Activated T-helper 1 cell treated with anti-CD3 and anti-CD28 coated beads, Interleukin-12 subunit alpha, Interleukin-12 subunit beta, Interleukin-2, Interleukin-4 antibody, amounts not matched to agents 30 ng/mL and 10 ng/mL and 1 ng/mL, durations not matched to agents 14 hours and 24 hours and 36 hours (primary cell): ENCODE results near the gene ARHGAP12. TPM values are rescaled to one million over a fixed set of nuclear protein-coding genes. Genes with fewer than 3 reads are reported as not detected.

Experiments used
- DNase-seq: peaks from one replicate; pipeline ENCODE4 v3.0.0; 2021; ENCODE audit warnings: low spot score
- H3K27ac Mint-ChIP-seq: one replicate; pipeline ENCODE4 v1.8.0; 2021; ENCODE audit warnings: mild to moderate bottlenecking, mixed read lengths
- H3K27me3 Mint-ChIP-seq: one replicate; pipeline ENCODE4 v1.8.0; 2022; ENCODE audit warnings: mild to moderate bottlenecking, moderate library complexity, mixed read lengths; ENCODE audit not compliant: insufficient read depth
- H3K36me3 Mint-ChIP-seq: one replicate; pipeline ENCODE4 v1.8.0; 2021; ENCODE audit warnings: low read depth, mixed read lengths
- H3K4me1 Mint-ChIP-seq: one replicate; pipeline ENCODE4 v1.8.0; 2021; ENCODE audit warnings: low read depth, mixed read lengths
- H3K4me3 Mint-ChIP-seq: one replicate; pipeline ENCODE4 v1.8.0; 2021; ENCODE audit warnings: mild to moderate bottlenecking, moderate library complexity, mixed read lengths
- H3K9me3 Mint-ChIP-seq: one replicate; pipeline ENCODE4 v1.8.0; 2021; ENCODE audit warnings: mixed read lengths
- intact Hi-C: fragments of 100-400 bp; cut with micrococcal nuclease; formaldehyde crosslinking; loops from one replicate; pipeline ENCODE4 v1.15.1; 2024
- total RNA-seq: library from RNA; stranded (reverse); gene quantifications from 2 replicates; pipeline ENCODE4 v1.2.3, GENCODE V29; 2022

Gene ARHGAP12
- total RNA-seq, 1 donor from 2014 or later, result 3.5 TPM

GRCh38 chr10:31927884-31928548 lies 615 bp downstream of the ARHGAP12 start:
- DNase-seq, result peak; percentile 20
- Mint-ChIP-seq H3K27me3 (peaks cover 9% of the 10 kb centered on the region), H3K4me3 (peak overlapping the region; percentile 88), H3K27ac (peak overlapping the region; percentile 61), H3K9me3 (no peaks in the 10 kb centered on the region), H3K36me3 (peaks cover 4% of the 10 kb centered on the region), H3K4me1 (peaks cover 59% of the 10 kb centered on the region)
- intact Hi-C loops, result loop anchor here (2.0 to 10.0 kb wide), 8 partner anchors 13 to 1226 kb away; partner anchors contain the start of genes CCDC7 and EPC1

- peaks cover 64% of the 10 kb centered on the region for H3K4me1 Mint-ChIP-seq
- H3K9me3 Mint-ChIP-seq, result no peaks in the 10 kb centered on the region
- intact Hi-C loops, result loop anchor here (2.0 to 10.0 kb wide), 8 partner anchors 13 to 1225 kb away; partner anchors contain the start of genes CCDC7 and EPC1
- no peak for DNase-seq
- H3K27ac Mint-ChIP-seq, result peak overlapping the region; percentile 61
- H3K4me3 Mint-ChIP-seq, result peak overlapping the region; percentile 88
- H3K27me3 Mint-ChIP-seq, result peaks cover 9% of the 10 kb centered on the region
- H3K36me3 Mint-ChIP-seq, result peaks cover 4% of the 10 kb centered on the region
These were observed 1.1 kb downstream of the ARHGAP12 start for GRCh38 chr10:31927565-31927883.

- intact Hi-C loops, result loop anchor here (2.0 to 10.0 kb wide), 8 partner anchors 14 to 1225 kb away; partner anchors contain the start of genes CCDC7 and EPC1
- H3K27me3 Mint-ChIP-seq, result peaks cover 7% of the 10 kb centered on the region
- H3K4me3 Mint-ChIP-seq, result peak overlapping the region; percentile 88
- H3K36me3 Mint-ChIP-seq, result peaks cover 4% of the 10 kb centered on the region
- no peak for DNase-seq
- peak overlapping the region; percentile 61 for H3K27ac Mint-ChIP-seq
- no peaks in the 10 kb centered on the region for H3K9me3 Mint-ChIP-seq
- peaks cover 65% of the 10 kb centered on the region for H3K4me1 Mint-ChIP-seq
These were observed 1.7 kb downstream of the ARHGAP12 start for GRCh38 chr10:31926765-31927564.

GRCh38 chr10:31926160-31926559 lies 2.5 kb downstream of the ARHGAP12 start:
- H3K27ac Mint-ChIP-seq, result no peak overlapping the region
- H3K9me3 Mint-ChIP-seq, result no peaks in the 10 kb centered on the region
- no peak overlapping the region for H3K4me3 Mint-ChIP-seq
- H3K36me3 Mint-ChIP-seq, result peaks cover 4% of the 10 kb centered on the region
- DNase-seq, result no peak
- peaks cover 6% of the 10 kb centered on the region for H3K27me3 Mint-ChIP-seq
- H3K4me1 Mint-ChIP-seq, result peaks cover 69% of the 10 kb centered on the region
- intact Hi-C loops, result loop anchor here (2.0 to 10.0 kb wide), 8 partner anchors 15 to 1224 kb away; partner anchors contain the start of genes CCDC7 and EPC1

- intact Hi-C loops, result loop anchor here (5.0 to 10.0 kb wide), 8 partner anchors 77 to 1223 kb away; partner anchors contain the start of genes CCDC7 and EPC1
- no peak overlapping the region for H3K27ac Mint-ChIP-seq
- H3K36me3 Mint-ChIP-seq, result peaks cover 4% of the 10 kb centered on the region
These were observed 3.8 kb downstream of the ARHGAP12 start for GRCh38 chr10:31924833-31925232.

GRCh38 chr10:31923389-31923788 lies 5.2 kb downstream of the ARHGAP12 start:
- Mint-ChIP-seq H3K4me3 (no peak overlapping the region), H3K36me3 (peaks cover 4% of the 10 kb centered on the region), H3K9me3 (no peaks in the 10 kb centered on the region), H3K27me3 (peaks cover 5% of the 10 kb centered on the region), H3K27ac (no peak overlapping the region), H3K4me1 (peaks cover 66% of the 10 kb centered on the region)
- intact Hi-C loops, result loop anchor here (5.0 to 10.0 kb wide), 3 partner anchors 229 to 421 kb away; partner anchors contain the start of gene EPC1
- DNase-seq, result no peak

More at GRCh38 chr10:31924833-31925232, 3.8 kb downstream of the ARHGAP12 start:
- H3K27me3 Mint-ChIP-seq, result peaks cover 5% of the 10 kb centered on the region
- H3K9me3 Mint-ChIP-seq, result no peaks in the 10 kb centered on the region
- peaks cover 65% of the 10 kb centered on the region for H3K4me1 Mint-ChIP-seq
- no peak for DNase-seq
- H3K4me3 Mint-ChIP-seq, result no peak overlapping the region

- Mint-ChIP-seq H3K4me1 (peaks cover 48% of the 10 kb centered on the region), H3K4me3 (peak overlapping the region; percentile 52), H3K9me3 (no peaks in the 10 kb centered on the region), H3K27ac (peak overlapping the region; percentile 53), H3K36me3 (peaks cover 4% of the 10 kb centered on the region), H3K27me3 (no peaks in the 10 kb centered on the region)
- intact Hi-C loops, result loop anchor here (1.0 to 10.0 kb wide), 4 partner anchors 8 to 424 kb away; partner anchors contain the start of gene EPC1
- DNase-seq, result peak; percentile 6
These were observed 7.6 kb downstream of the ARHGAP12 start for GRCh38 chr10:31921031-31921430.

- Mint-ChIP-seq H3K9me3 (no peaks in the 10 kb centered on the region), H3K36me3 (peaks cover 4% of the 10 kb centered on the region), H3K4me1 (peaks cover 45% of the 10 kb centered on the region), H3K4me3 (no peak overlapping the region), H3K27ac (no peak overlapping the region), H3K27me3 (no peaks in the 10 kb centered on the region)
- intact Hi-C loops, result loop anchor here (5.0 to 10.0 kb wide), 3 partner anchors 232 to 424 kb away; partner anchors contain the start of gene EPC1
- DNase-seq, result no peak
These were observed 8.1 kb downstream of the ARHGAP12 start for GRCh38 chr10:31920538-31920937.

GRCh38 chr10:31918671-31919409 lies 9.8 kb downstream of the ARHGAP12 start:
- no peak for DNase-seq
- no peak overlapping the region for H3K4me3 Mint-ChIP-seq
- peaks cover 28% of the 10 kb centered on the region for H3K4me1 Mint-ChIP-seq
- no peaks in the 10 kb centered on the region for H3K36me3 Mint-ChIP-seq
- H3K27me3 Mint-ChIP-seq, result no peaks in the 10 kb centered on the region
- no peak overlapping the region for H3K27ac Mint-ChIP-seq
- no peaks in the 10 kb centered on the region for H3K9me3 Mint-ChIP-seq
- intact Hi-C loops, result no loop called here

GRCh38 chr10:31914370-31914769 lies 14.3 kb downstream of the ARHGAP12 start:
- peaks cover 17% of the 10 kb centered on the region for H3K4me1 Mint-ChIP-seq
- no peak overlapping the region for H3K4me3 Mint-ChIP-seq

GRCh38 chr10:31912898-31913850 lies 15.5 kb downstream of the ARHGAP12 start:
- Mint-ChIP-seq H3K36me3 (peaks cover 8% of the 10 kb centered on the region), H3K27ac (no peak overlapping the region), H3K27me3 (no peaks in the 10 kb centered on the region), H3K4me1 (peaks cover 10% of the 10 kb centered on the region), H3K9me3 (no peaks in the 10 kb centered on the region), H3K4me3 (no peak overlapping the region)
- DNase-seq, result no peak
- intact Hi-C loops, result no loop called here

More at GRCh38 chr10:31914370-31914769, 14.3 kb downstream of the ARHGAP12 start:
- H3K9me3 Mint-ChIP-seq, result no peaks in the 10 kb centered on the region
- no peak for DNase-seq
- no peaks in the 10 kb centered on the region for H3K36me3 Mint-ChIP-seq
- intact Hi-C loops, result no loop called here
- no peak overlapping the region for H3K27ac Mint-ChIP-seq
- H3K27me3 Mint-ChIP-seq, result no peaks in the 10 kb centered on the region
